Endodermal cell (in vitro differentiated cells): Measurements from ENCODE around the gene ADD1. TPM values are rescaled to one million over a fixed set of nuclear protein-coding genes. Genes with fewer than 3 reads are reported as not detected.

Source experiments
- DNase-seq: peaks from one replicate; pipeline ENCODE4 v3.0.0-alpha.2; 2017
- H3K27ac ChIP-seq: 2 replicates; pipeline ENCODE4 v1.5.1; 2013; ENCODE audit warnings: mild to moderate bottlenecking, low read depth, low read length, moderate library complexity
- H3K27me3 ChIP-seq: 2 replicates; pipeline ENCODE4 v1.6.1; 2013; ENCODE audit warnings: mild to moderate bottlenecking, low read length, moderate library complexity; ENCODE audit not compliant: insufficient read depth, control insufficient read depth, poor library complexity, severe bottlenecking
- H3K36me3 ChIP-seq: 2 replicates; pipeline ENCODE4 v1.7.0; 2013; ENCODE audit warnings: mild to moderate bottlenecking, low read length, moderate library complexity; ENCODE audit not compliant: control insufficient read depth, insufficient read depth
- H3K4me1 ChIP-seq: one replicate; pipeline ENCODE4 v1.7.0; 2013; ENCODE audit warnings: low read length; ENCODE audit not compliant: control insufficient read depth, insufficient read depth
- H3K4me3 ChIP-seq: 2 replicates; pipeline ENCODE4 v1.5.1; 2013; ENCODE audit warnings: mild to moderate bottlenecking, low read length, moderate library complexity
- H3K9ac ChIP-seq: 2 replicates; pipeline ENCODE4 v1.6.1; 2013; ENCODE audit warnings: mild to moderate bottlenecking, low read length, moderate library complexity; ENCODE audit not compliant: poor library complexity, severe bottlenecking; ENCODE audit errors: extremely low read depth
- H3K9me3 ChIP-seq: 2 replicates; pipeline ENCODE4 v1.6.1; 2013; ENCODE audit warnings: mild to moderate bottlenecking, low read length, moderate library complexity; ENCODE audit not compliant: control insufficient read depth
- H3K27ac Mint-ChIP-seq: 2 replicates; pipeline ENCODE4 v1.8.0; 2020; ENCODE audit warnings: mixed read lengths
- H3K27me3 Mint-ChIP-seq: 2 replicates; pipeline ENCODE4 v1.8.0; 2021; ENCODE audit warnings: mild to moderate bottlenecking, mixed read lengths; ENCODE audit not compliant: insufficient read depth
- H3K36me3 Mint-ChIP-seq: 2 replicates; pipeline ENCODE4 v1.8.0; 2020; ENCODE audit warnings: low read depth, mixed read lengths
- H3K4me1 Mint-ChIP-seq: 2 replicates; pipeline ENCODE4 v1.8.0; 2020; ENCODE audit warnings: mixed read lengths
- H3K4me3 Mint-ChIP-seq: 2 replicates; pipeline ENCODE4 v1.8.0; 2020; ENCODE audit warnings: mild to moderate bottlenecking, moderate library complexity, mixed read lengths
- H3K9me3 Mint-ChIP-seq: 2 replicates; pipeline ENCODE4 v1.8.0; 2020; ENCODE audit warnings: mild to moderate bottlenecking, mixed read lengths
- CTCF ChIP-seq: fragments of 200-600 bp; sonication (generic); conservative IDR thresholded peaks from 2 replicates; pipeline ENCODE4 v1.5.0; 2021; ENCODE audit warnings: antibody characterized with exemption, mild to moderate bottlenecking
- WGBS, 2 experiments: methylation state at CpG; one replicate each; pipeline versions ENCODE4 v1.1.5 to v1.1.7; 2013; ENCODE audit warnings: missing lambda C conversion rate in 2 of 2, mixed read lengths in 1 of 2; ENCODE audit not compliant: insufficient coverage in 1 of 2, insufficient read length in 1 of 2; 5-methylcytosine and 5-hydroxymethylcytosine counted together
- total RNA-seq, 2 donors: library from RNA; stranded (reverse); fragmentation: NEBNext Ultra II Directional in 1 of 2; extraction: Animal tissue kit (Norgen Biotek cat#: 25700) in 1 of 2; gene quantifications; 2 replicates in 1 of 2; 3 replicates in 1 of 2; pipeline ENCODE4 v1.2.1, GENCODE V29; 2021

Gene ADD1
- total RNA-seq, 2 donors from 2014 or later: 231 to 257 TPM

- no peak for DNase-seq
- Histone ChIP-seq H3K4me3 (no peak overlapping the region), H3K9ac (no peak overlapping the region), H3K27ac (no peak overlapping the region), H3K36me3 (no peaks in the 10 kb centered on the region), H3K27me3 (no peaks in the 10 kb centered on the region), H3K4me1 (peaks cover 4% of the 10 kb centered on the region), H3K9me3 (no peaks in the 10 kb centered on the region)
- 94 to 95% methylated on average over 15 to 16 of the region's 16 CpGs for whole genome bisulfite sequencing, 2 experiments
- peaks cover 5% of the 10 kb centered on the region for H3K27me3 Mint-ChIP-seq
- H3K27ac Mint-ChIP-seq: no peak overlapping the region
- peaks cover 2% of the 10 kb centered on the region for H3K36me3 Mint-ChIP-seq
- no peaks in the 10 kb centered on the region for H3K9me3 Mint-ChIP-seq
- no peak overlapping the region for H3K4me3 Mint-ChIP-seq
- peaks cover 14% of the 10 kb centered on the region for H3K4me1 Mint-ChIP-seq
- TF ChIP-seq CTCF: no peak
Observed at GRCh38 chr4:2965262-2965661, 121.6 kb downstream of the ADD1 start.

DNA sequence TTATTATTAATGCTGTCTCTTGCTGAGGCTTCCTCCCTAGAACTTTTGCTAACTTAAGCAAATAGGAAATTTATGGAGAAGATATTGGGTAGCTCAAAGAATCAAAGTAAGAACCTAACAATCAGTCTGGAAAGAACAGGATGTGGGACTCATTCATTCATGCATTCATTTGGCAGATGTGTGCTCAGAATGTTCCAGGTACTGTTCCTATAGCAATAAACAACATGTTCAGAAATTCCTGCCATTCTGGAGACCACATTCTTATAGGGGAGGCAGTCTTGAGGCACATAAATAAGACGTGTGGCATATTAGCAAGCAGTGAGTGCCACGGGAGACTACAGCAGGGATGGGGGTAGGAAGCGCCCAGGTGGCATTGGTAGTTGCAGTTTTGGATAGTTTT, 124.7 kb downstream of the ADD1 start:
- no peaks in the 10 kb centered on the region for H3K36me3 Mint-ChIP-seq
- peaks cover 5% of the 10 kb centered on the region for H3K27me3 Mint-ChIP-seq
- TF ChIP-seq CTCF: no peak
- DNase-seq: no peak
- no peak overlapping the region for H3K9ac ChIP-seq
- H3K9me3 Mint-ChIP-seq: no peaks in the 10 kb centered on the region
- H3K4me1 Mint-ChIP-seq: peaks cover 4% of the 10 kb centered on the region
- 87 to 93% methylated on average over 3 of the region's 3 CpGs for WGBS, 2 experiments
- no peaks in the 10 kb centered on the region for H3K9me3 ChIP-seq
- H3K4me3 Mint-ChIP-seq: no peak overlapping the region
- no peaks in the 10 kb centered on the region for H3K36me3 ChIP-seq
- no peak overlapping the region for H3K4me3 ChIP-seq
- H3K27me3 ChIP-seq: no peaks in the 10 kb centered on the region
- no peaks in the 10 kb centered on the region for H3K4me1 ChIP-seq
- no peak overlapping the region for H3K27ac ChIP-seq
- H3K27ac Mint-ChIP-seq: no peak overlapping the region

GRCh38 chr4:2971275-2971674, 127.6 kb downstream of the ADD1 start:
- Histone ChIP-seq H3K9ac (no peak overlapping the region), H3K27me3 (no peaks in the 10 kb centered on the region), H3K4me3 (no peak overlapping the region), H3K4me1 (no peaks in the 10 kb centered on the region), H3K9me3 (no peaks in the 10 kb centered on the region), H3K27ac (no peak overlapping the region), H3K36me3 (no peaks in the 10 kb centered on the region)
- DNase-seq: no peak
- Mint-ChIP-seq H3K4me3 (no peak overlapping the region), H3K27ac (no peak overlapping the region), H3K9me3 (no peaks in the 10 kb centered on the region), H3K4me1 (no peaks in the 10 kb centered on the region), H3K27me3 (no peaks in the 10 kb centered on the region), H3K36me3 (no peaks in the 10 kb centered on the region)
- 93% methylated on average over 2 to 3 of the region's 3 CpGs for WGBS, 2 experiments
- TF ChIP-seq CTCF: no peak
